SK-N-SH treated with all-trans-retinoic acid at 6 μM for 48 hours (cell line): Measurements from ENCODE around the gene NECAB3.

ENCODE experiments used
- ATAC-seq: fragments of 200-7000 bp; cut with Tn5 transposase; 3 replicates; pipeline ENCODE4 v1.9.1; 2020; ENCODE audit warnings: mild to moderate bottlenecking, moderate library complexity
- ARNTL ChIP-seq: fragments of 450-650 bp; formaldehyde crosslinking; IDR thresholded peaks from 2 replicates; pipeline ENCODE4 v1.5.0; 2020; ENCODE audit warnings: low read depth, mild to moderate bottlenecking, moderate library complexity, borderline replicate concordance
- BACH2 ChIP-seq: fragments of 250-450 bp; sonication (Bioruptor Pico); IDR thresholded peaks from 2 replicates; pipeline ENCODE4 v1.9.0; 2021; ENCODE audit warnings: mild to moderate bottlenecking, borderline replicate concordance
- CREB5 ChIP-seq: fragments of 250-450 bp; sonication (Bioruptor Pico); IDR thresholded peaks from 2 replicates; pipeline ENCODE4 v1.5.1; 2020; ENCODE audit warnings: low read depth, mild to moderate bottlenecking, moderate library complexity
- ESRRG ChIP-seq: fragments of 250-450 bp; sonication (Bioruptor Pico); IDR thresholded peaks from 2 replicates; pipeline ENCODE4 v1.6.1; 2021; ENCODE audit warnings: mild to moderate bottlenecking
- GLIS3 ChIP-seq: fragments of 250-450 bp; sonication (Bioruptor Pico); IDR thresholded peaks from 2 replicates; pipeline ENCODE4 v1.5.0; 2020; ENCODE audit warnings: mild to moderate bottlenecking, moderate library complexity
- ISL1 ChIP-seq: fragments of 250-450 bp; sonication (Bioruptor Pico); IDR thresholded peaks from 2 replicates; pipeline ENCODE4 v2.1.2; 2022; ENCODE audit warnings: mild to moderate bottlenecking, moderate library complexity
- OSR1 ChIP-seq: fragments of 250-450 bp; sonication (Bioruptor Pico); IDR thresholded peaks from 2 replicates; pipeline ENCODE4 v1.8.0; 2022; ENCODE audit warnings: moderate library complexity, mild to moderate bottlenecking, inconsistent platforms
- POU6F1 ChIP-seq: fragments of 250-450 bp; sonication (Bioruptor Pico); IDR thresholded peaks from 2 replicates; pipeline ENCODE4 v1.8.0; 2021; ENCODE audit warnings: low read depth, mild to moderate bottlenecking, moderate library complexity, borderline replicate concordance
- PPARA ChIP-seq: fragments of 250-450 bp; sonication (Bioruptor Pico); IDR thresholded peaks from 2 replicates; pipeline ENCODE4 v1.5.0; 2020; ENCODE audit warnings: mild to moderate bottlenecking, borderline replicate concordance
- RARB ChIP-seq: fragments of 250-450 bp; sonication (Bioruptor Pico); IDR thresholded peaks from 2 replicates; pipeline ENCODE4 v1.8.0; 2021; ENCODE audit warnings: mild to moderate bottlenecking, moderate library complexity
- SNAI2 ChIP-seq: fragments of 250-450 bp; sonication (Bioruptor Pico); IDR thresholded peaks from 2 replicates; pipeline ENCODE4 v1.5.0; 2020; ENCODE audit warnings: mild to moderate bottlenecking, moderate library complexity
- TCF4 ChIP-seq: fragments of 250-450 bp; sonication (Bioruptor Pico); IDR thresholded peaks from 2 replicates; pipeline ENCODE4 v1.8.0; 2021; ENCODE audit warnings: mild to moderate bottlenecking, moderate library complexity, borderline replicate concordance
- TOX ChIP-seq: fragments of 250-450 bp; sonication (Bioruptor Pico); IDR thresholded peaks from 2 replicates; pipeline ENCODE4 v1.8.0; 2021; ENCODE audit warnings: mild to moderate bottlenecking, moderate library complexity, borderline replicate concordance
- TSHZ2 ChIP-seq: fragments of 250-450 bp; sonication (Bioruptor Pico); IDR thresholded peaks from 2 replicates; pipeline ENCODE4 v1.5.0; 2020; ENCODE audit warnings: mild to moderate bottlenecking, moderate library complexity
- ZC3H10 ChIP-seq: fragments of 250-450 bp; sonication (Bioruptor Pico); IDR thresholded peaks from 2 replicates; pipeline ENCODE4 v1.5.1; 2021; ENCODE audit warnings: mild to moderate bottlenecking, moderate library complexity
- ZFP30 ChIP-seq: fragments of 450-650 bp; formaldehyde crosslinking; IDR thresholded peaks from 2 replicates; pipeline ENCODE4 v1.5.0; 2022; ENCODE audit warnings: mild to moderate bottlenecking, moderate library complexity
- ZNF70 ChIP-seq: fragments of 450-650 bp; formaldehyde crosslinking; IDR thresholded peaks from 2 replicates; pipeline ENCODE4 v1.5.0; 2020; ENCODE audit warnings: mild to moderate bottlenecking, moderate library complexity
- ZNF8 ChIP-seq: fragments of 450-650 bp; formaldehyde crosslinking; IDR thresholded peaks from 2 replicates; pipeline ENCODE4 v1.5.0; 2020; ENCODE audit warnings: mild to moderate bottlenecking, moderate library complexity
- TF ChIP-seq, protein P1 (sequence below): fragments of 250-450 bp; sonication (Bioruptor Pico); IDR thresholded peaks from 2 replicates; pipeline ENCODE4 v1.5.1; 2021; ENCODE audit warnings: mild to moderate bottlenecking, moderate library complexity

Gene NECAB3

DNA sequence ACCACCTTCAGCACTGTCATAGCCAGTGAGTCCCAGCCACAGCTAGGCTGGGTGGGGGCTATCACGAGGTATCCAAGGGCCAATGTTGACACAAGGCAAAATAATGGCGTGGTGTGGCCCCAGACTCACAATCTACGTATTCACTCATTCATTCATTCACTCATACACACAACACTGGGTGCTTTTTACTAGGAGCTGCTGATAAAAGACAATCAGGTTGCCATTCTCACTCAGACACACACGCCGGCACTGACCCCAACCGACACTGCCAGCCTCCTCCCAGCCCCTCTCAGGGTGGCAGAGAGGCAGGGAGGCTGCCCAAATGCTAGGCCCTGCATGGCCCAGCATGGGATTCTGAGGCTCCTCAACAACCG lies 13.6 kb downstream of the NECAB3 start:
- TF ChIP-seq ZNF8 = no peak
- TF ChIP-seq SNAI2 = no peak
- TF ChIP-seq PPARA (CRISPR knock-in tag) = no peak
- TF ChIP-seq ESRRG (CRISPR knock-in tag) = no peak
- TF ChIP-seq, protein P1, sequence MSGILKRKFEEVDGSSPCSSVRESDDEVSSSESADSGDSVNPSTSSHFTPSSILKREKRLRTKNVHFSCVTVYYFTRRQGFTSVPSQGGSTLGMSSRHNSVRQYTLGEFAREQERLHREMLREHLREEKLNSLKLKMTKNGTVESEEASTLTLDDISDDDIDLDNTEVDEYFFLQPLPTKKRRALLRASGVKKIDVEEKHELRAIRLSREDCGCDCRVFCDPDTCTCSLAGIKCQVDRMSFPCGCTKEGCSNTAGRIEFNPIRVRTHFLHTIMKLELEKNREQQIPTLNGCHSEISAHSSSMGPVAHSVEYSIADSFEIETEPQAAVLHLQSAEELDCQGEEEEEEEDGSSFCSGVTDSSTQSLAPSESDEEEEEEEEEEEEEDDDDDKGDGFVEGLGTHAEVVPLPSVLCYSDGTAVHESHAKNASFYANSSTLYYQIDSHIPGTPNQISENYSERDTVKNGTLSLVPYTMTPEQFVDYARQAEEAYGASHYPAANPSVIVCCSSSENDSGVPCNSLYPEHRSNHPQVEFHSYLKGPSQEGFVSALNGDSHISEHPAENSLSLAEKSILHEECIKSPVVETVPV = no peak
- no peak for TF ChIP-seq OSR1 (CRISPR knock-in tag)
- TF ChIP-seq BACH2 = no peak
- no peak for TF ChIP-seq ZC3H10 (CRISPR knock-in tag)
- no peak for TF ChIP-seq TSHZ2 (CRISPR knock-in tag)
- TF ChIP-seq CREB5 (CRISPR knock-in tag) = no peak
- TF ChIP-seq RARB (CRISPR knock-in tag) = no peak
- TF ChIP-seq ZNF70 (CRISPR knock-in tag) = no peak
- no peak for ATAC-seq

DNA sequence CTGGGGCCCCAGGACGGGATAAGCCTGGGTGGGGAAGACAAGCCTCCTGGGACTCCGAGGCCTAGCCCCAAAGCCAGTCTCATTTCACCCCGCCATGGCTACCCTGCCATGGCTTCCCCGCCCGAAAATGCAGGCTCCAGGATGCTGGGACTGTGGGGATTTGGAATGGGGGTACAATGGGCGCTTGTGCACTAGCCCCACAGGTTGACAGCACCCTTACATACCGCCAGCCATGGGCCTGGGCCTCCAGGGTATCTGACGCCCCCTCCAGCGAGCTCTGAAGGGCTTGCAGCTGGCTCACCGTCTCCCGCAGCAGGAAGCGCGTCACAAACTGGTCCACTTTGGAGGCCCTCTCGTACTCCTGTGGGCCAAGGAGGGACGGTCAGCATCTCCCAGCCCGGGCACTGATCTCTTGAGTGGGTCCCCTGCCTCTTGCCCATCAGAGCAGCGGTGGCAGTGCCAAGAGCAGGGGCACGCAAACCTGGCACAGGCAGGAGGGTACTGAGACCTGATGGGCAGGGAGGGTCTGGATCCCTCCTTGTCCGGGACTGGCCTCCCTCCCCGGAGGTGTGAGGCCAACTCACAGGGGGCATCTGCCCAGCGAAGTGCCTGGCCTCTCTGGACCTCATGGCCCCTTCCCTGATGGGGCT lies 14.1 kb downstream of the NECAB3 start:
- ATAC-seq = no peak
- no peak for TF ChIP-seq ZFP30
- TF ChIP-seq TCF4 (CRISPR knock-in tag) = no peak
- TF ChIP-seq TOX (CRISPR knock-in tag) = no peak
- TF ChIP-seq RARB (CRISPR knock-in tag) = no peak
- TF ChIP-seq ZC3H10 (CRISPR knock-in tag) = no peak
- TF ChIP-seq POU6F1 = no peak
- TF ChIP-seq GLIS3 = no peak
- no peak for TF ChIP-seq OSR1 (CRISPR knock-in tag)
- TF ChIP-seq ZNF70 (CRISPR knock-in tag) = no peak
- TF ChIP-seq TSHZ2 (CRISPR knock-in tag) = no peak
- TF ChIP-seq ARNTL (CRISPR knock-in tag) = no peak
- TF ChIP-seq ISL1 (CRISPR knock-in tag) = no peak
- TF ChIP-seq, protein P1 = no peak
- TF ChIP-seq SNAI2 = no peak
- TF ChIP-seq ZNF8 = no peak
